8988T (cell line): ENCODE measurements around the gene AGPAT4.

Source experiments
- DNase-seq: peaks from one replicate; pipeline ENCODE4 v3.0.0; 2011

Gene AGPAT4

GRCh38 chr6:161162722-161163121, 111.1 kb downstream of the AGPAT4 start:
- no peak for DNase-seq

GRCh38 chr6:161161889-161162624, 111.8 kb downstream of the AGPAT4 start:
- DNase-seq, result no peak

GRCh38 chr6:161161121-161161520, 112.7 kb downstream of the AGPAT4 start:
- DNase-seq, result no peak

DNA sequence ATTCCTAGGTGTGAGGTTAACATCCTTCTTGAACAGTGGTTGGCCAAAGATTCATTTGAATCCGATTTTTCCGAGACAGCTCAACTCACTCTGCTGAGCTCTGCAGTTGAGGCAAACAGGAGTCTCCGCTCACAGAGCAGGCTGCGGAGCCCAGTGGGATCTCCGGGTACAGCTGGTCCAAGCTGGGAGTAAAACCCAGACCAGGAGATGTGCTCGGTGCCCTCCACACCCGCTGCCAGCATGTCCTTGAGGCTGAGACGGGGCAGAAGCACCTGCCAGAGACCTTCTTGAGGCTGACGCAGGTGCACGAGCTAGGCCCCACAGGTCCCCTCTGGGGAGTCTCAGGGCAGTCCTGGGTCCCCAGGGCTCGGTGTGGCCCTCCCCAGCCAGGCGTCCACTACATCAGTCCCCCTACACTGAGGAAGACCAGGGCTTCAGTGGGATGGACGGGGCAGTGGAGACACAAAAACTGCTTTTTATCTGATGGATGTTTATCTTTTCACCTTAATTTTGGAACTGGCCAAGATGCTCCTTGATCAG, 119.0 kb downstream of the AGPAT4 start:
- no peak for DNase-seq

DNA sequence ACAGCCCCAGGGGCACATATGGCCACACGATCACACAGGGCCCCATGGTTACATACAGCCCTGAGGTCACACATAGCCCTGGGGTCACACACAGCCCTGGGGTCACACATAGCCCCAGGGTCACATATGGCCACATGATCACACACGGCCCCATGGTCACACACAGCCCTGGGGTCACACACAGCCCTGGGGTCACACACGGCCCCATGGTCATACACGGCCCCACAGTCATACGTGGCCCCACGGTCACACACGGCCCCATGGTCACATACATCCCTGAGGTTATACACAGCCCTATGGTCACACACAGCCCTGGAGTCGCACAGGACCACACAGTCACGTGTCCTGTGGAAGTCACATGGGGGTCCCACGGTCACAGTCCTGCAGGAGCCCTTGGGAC, 120.1 kb downstream of the AGPAT4 start:
- no peak for DNase-seq

GRCh38 chr6:161152907-161153662, 120.8 kb downstream of the AGPAT4 start:
- peak; percentile 65 for DNase-seq

DNA sequence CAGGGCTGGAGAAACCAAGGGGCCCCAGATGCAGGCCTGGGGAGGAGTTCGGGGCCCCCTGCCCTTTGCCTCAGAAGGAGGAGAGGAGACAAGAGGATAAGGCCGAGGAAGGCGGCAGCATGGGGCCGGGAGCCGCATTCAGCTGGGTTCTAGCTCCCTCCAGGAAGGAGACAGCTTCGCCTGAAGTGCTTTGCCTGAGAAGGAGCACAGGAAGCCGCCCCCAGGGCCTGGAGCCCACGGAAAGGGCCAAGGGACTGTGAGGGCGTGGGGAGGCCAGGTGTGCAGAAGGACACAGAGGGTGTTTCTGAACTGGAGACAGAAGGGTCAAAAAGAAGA, 121.4 kb downstream of the AGPAT4 start:
- DNase-seq, result no peak

GRCh38 chr6:161151660-161152526, 122.0 kb downstream of the AGPAT4 start:
- no peak for DNase-seq

- no peak for DNase-seq
Observed at GRCh38 chr6:161151059-161151645, 122.7 kb downstream of the AGPAT4 start.

- no peak for DNase-seq
Observed at GRCh38 chr6:161150566-161150965, 123.3 kb downstream of the AGPAT4 start.

GRCh38 chr6:161150136-161150535, 123.7 kb downstream of the AGPAT4 start:
- DNase-seq, result no peak

DNA sequence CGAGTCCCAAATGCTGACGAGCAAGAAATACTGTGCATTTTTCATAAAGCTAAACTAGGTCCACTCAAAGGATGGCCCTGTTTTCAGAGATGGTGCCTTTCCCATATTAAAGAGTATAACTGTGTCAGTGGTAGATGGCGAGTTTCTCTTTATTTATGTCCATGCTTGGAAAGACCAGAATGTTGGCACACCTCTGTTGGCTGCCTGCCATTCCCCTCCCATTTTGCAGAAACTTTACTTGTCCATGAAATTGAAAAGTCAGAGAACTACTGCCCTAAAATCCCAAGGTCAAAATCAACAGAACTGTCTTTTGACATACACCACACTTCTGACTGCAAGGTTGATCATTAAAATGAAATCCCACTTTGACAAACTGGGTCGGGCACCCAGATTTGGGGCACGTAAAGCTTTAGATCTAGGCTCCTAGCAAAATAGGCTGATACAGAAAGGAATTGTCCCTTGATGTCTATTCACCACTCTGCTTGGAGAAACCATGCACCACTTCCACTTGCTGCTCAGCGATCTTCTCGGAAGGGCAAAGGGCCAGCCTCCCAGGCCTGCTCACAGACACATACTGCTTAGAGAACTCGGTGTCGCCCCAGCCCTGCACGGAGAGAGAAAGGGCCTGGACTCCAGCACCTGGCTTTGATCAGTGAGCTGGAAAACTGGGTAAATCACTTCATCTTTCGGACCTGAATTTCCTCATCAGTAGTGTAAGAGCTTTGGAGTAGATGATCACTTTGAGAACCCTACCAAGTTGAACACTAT, 130.0 kb downstream of the AGPAT4 start:
- DNase-seq, result no peak

- DNase-seq, result no peak
Observed at GRCh38 chr6:161142957-161143296, 130.9 kb downstream of the AGPAT4 start.

- no peak for DNase-seq
Observed at GRCh38 chr6:161141173-161141572, 132.7 kb downstream of the AGPAT4 start.

DNA sequence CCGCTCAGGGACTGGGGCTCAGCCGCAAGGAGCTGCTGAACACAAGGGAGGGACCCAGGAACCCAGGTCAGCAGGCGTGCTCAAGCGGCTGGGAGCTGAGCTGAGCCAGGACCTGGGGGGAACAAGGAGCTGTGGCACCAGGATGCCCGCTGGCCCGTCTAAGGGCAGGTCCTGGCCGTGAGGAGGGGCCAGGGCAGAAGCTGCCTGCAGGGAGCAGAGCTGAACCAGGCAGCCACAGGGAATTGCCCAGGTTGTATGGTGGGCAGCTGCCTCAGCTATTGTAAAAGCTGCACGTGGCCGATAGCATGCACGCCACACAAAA, 133.3 kb downstream of the AGPAT4 start:
- no peak for DNase-seq

DNA sequence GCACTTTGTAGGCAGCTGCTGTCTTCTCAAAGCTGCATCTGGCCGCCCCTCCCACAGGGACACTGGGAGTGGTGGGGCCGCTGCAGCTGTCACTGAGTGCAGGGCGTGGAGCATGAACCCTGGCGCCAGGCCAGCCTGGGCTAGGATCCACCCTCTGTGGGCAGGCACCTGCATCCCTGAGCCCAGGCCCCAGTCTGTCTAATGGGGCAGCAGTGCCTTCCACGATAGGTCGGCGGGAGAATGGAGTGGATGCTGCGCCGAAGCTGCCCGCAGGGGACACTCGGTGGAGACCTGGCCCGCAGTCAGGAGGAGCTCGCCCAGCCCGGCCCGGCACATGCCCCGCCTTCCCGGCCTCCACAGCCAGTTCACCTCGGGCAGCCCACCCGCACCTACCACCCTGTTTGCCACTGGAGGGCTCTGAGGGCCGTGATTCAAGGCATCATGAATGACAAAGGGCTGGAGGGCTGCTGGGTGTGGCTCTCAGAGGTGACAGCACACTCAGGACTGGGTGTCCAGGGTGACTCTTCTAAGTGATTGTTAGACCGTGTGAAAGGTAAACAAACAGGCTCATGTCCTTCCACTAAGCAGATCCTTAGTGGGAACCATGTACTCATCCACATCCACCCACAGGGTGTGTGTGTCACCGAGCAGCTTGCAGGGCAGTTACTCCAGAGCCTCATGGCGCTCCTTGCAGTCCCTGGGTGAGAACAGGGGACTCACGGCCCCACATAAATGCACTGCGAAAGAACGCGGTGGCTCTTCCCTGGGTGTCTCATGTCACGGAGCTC, 133.9 kb downstream of the AGPAT4 start:
- DNase-seq, result no peak

DNA sequence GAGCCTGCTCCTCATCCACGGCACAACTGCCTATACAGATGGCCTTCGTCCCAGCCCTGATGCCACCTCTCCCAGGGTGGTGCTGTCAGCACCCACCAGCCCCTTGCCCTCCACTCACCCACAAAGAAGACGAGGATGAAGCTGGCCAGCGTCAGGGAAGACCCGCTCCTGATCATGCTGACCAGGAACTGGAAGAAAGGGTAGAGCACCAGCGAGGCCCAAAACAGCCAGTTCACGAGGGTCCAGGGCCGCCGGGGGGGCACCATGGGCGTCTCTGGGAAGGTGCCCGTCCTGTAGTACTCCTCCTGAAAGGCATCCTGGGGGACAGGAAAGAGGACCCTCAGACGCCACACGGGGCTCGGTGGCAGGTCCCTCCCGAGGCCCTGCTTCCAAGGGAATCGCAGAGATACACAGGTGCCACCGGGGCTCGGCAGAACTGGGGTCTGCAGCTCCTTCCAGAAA, 134.5 kb downstream of the AGPAT4 start:
- DNase-seq, result no peak

DNA sequence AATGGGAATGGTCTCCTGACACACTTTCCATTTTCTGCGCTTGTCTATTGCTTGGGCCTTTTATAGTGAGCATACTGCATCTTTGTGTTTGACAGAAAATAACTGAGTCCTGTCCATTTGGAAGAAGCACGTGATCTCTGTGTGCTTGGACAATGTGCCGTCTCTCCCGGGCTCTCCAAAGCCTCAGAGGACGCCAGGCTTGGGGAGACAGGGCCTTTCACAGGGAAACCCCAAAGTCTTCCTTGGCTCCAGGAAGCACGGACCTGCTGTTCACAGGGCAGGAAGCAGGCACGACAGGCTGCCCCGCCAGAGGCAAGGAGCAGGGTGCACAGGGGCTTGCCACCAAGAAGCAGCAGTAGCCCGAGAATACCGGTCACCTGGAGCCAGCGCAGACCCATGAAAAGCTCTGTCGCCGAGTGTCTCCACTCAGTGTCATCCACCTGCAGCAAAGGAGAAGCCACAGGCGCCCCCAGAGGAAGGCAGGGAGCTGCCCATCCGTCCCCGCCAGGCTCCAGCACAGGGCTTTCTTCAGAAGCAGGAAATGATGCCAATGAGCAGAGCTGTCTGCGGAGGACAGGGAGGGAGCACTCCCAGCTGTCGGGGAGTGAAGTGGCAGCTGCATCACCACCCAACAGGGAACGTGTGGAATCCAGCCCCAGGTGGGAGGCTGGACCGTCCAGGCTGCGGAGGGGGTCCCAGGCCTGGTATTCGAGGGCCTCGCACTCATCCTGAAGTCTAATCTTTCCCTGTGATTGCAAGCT, 135.1 kb downstream of the AGPAT4 start:
- no peak for DNase-seq

DNA sequence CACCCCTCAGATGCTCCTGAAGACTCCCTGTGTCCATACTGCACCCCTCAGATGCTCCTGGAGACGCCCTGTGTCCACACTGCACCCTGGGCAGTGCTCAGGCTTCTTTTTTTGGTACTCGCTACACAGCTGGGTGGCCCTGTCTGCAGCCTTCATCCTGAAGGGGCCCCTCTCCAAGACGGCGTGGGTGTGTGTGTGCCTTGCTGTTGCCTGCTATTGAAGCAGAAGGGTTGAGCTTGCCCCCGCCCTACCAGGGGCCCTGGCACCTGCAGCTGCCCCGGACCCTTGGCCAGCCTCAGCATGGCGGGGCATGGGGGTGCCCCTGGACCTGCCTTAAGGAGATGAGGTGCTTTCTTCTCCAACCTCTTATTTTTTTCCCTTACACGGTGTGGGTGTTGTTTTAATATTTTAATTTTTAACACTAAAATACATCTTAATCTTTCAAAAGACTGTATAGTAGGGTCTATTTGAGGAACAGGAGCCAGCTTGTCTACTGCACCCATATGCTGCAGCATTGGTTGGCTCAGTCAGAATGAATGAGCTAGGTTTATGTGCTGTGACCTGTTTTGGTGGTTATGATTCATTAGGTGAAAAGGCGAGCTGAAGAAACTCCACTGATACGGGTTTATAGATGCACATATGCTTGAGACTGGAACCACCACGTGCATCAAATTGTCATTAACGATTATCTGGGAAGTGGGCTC, 135.9 kb downstream of the AGPAT4 start:
- DNase-seq, result no peak

- no peak for DNase-seq
Observed at GRCh38 chr6:161137320-161137719, 136.5 kb downstream of the AGPAT4 start.
